ENCODE results near the gene LRRC8D.

Gene LRRC8D

DNA sequence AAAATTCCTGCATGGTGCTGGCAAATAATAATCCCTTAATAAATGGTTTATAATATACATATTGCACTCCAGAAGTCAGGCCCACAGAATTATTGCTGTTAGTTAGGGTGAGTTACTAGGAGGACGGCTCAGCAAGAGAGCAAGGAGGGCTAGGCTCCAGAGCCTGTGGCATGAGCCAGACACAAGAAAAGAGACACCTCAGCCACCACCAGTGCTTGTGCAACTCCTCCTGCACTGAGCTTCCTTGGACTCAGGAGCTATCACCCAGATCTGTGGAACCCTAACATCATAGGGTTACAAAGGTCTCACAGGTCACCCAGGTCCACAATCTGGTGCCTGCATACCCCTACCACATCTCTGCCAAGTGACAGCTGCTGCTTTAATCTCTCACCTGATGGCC lies 12.8 kb upstream of the LRRC8D start:
- DNase-seq: no peak

DNA sequence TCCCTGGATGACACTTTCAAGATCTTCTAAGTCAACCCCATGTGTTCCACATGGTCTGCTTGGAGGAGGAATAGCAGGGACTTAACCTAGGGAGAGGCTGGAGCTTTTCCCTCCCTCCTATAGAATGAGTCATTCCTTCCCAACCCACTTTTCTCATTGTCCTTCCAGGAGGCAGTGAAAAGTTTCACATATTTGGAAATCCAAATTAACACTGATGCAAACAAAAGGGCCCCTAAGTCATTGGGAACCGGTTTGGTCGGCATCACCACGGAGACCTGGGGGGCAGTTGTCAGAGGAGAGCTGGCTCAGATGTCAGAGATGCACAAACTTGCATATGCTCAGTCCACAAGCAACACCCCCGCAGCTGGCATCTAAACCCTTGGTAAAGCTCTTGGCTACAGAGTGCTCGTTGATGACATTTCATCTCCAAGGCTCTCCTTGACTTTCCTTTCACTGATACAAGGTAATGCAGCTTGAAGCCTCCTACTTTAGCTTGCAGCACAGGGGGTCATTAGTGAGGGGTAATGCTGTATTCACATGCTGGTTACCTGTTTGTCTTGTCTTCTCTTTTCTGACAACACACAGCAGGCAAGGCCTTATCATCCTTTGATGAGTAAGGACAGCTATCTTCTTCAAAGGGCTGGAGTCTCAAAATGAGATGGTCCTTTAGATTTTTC lies 12.3 kb upstream of the LRRC8D start:
- no peak for DNase-seq

DNA sequence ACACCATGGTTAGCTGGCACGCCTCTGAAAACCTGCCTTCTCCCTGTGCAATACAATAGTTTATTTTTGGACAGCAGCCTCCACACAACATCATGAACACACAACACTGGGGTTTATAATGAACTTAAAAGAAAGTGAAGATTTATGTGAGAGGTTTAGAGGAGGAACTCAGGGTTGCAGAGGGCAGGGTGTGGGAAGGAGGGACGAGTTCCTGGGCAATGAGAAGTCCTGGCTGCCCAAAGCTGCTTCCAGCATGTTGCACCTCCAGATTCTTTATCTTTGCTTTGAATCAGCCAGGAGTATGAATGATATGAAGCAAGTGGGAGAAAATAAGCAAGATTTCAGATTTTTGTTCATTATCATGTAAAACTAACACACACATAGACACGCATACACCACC lies 11.3 kb upstream of the LRRC8D start:
- DNase-seq: no peak

DNA sequence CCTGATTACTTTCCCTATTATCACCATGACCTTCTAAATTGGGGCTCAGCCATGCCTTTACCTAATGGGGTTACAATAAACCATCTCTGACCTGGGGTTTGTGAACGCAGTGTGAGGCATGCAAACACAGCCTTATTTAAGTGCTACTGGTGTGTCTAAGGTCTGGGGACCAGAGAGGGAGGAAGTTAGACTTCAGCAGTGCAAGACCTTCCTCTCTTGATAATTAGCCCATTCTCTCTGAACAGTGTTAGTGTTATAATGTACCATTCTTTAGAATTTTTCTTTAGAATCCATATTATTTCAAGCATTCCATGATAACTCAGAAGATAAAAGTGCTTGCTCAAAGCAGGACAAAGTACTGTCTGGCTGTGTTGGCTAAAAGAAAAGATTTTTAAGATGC lies 10.5 kb upstream of the LRRC8D start:
- DNase-seq: no peak

DNA sequence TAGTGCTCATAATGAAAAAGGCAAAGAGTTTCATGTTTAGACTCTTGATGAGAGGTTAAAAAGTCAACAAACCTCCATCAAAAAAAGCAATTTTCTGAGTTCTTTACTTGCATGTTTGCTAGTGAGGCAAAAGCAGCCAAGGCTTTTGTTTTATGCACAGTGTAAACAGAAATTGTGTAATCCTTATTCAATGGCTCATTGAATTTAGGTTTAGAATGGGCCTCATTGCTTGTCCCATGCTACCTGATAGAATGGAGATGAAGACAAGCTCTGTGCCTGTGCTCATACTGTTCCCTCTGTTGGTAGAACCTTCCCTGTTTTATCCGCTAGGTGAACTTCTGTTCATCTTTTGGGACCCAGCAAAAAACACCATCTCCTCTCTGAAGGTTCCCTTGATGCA lies 10.0 kb upstream of the LRRC8D start:
- DNase-seq: no peak

DNA sequence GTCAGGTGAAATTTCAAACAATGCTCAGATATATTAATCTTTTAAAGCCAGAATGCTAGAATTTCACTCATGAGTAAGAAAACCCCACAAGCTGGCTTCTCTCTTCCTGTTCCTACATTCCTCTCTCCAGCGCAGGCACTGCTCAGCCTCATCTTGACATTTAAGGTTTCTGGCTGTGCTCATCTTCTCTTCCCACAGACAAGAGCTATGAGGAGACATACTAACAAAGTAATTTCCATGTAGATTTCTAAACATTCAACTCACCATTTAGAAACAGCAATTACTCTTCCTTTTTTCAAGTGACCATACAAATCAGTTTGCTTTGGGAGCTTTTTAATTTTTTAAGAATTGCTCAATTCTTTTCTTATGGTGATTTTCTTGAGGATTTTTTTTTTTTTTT lies 7.8 kb upstream of the LRRC8D start:
- DNase-seq: no peak

DNA sequence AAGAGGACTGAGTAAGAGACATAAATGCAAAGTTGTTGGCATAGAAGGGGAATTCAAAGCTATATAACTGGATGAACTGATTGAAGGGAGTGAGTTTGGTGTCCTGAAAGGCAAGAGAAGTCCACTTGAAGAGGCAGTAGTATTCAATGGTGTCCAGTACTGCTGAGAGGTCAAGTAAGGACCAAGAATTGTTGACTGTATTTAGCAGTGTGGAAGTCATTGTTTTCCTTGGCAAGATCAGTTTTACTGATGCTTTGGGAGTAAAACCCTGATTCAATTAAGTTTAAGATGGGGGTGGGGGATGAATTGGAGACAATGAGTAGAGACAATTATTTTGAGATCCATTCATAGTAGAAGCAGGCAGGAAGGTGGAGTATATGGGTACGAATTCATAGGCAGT lies 5.8 kb upstream of the LRRC8D start:
- no peak for DNase-seq

DNA sequence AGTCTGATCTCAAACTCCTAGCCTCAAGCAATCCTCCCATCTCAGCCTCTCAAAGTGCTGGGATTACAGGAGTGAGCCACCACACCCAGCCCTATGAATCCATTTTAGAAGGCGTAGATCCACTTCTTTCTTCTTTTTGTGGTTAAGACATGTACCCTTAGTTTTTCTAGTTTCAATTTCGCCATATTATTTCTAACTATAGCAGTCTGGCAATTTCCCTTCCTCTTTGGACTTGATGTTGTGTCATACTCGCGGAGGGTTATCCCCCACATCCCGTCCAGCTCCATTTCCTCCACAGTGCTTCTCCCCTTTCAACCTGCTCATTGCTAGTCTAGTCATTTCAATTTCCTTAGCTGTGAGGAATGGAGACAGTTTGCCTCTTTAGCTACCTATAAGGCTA lies 5.2 kb upstream of the LRRC8D start:
- DNase-seq: no peak

DNA sequence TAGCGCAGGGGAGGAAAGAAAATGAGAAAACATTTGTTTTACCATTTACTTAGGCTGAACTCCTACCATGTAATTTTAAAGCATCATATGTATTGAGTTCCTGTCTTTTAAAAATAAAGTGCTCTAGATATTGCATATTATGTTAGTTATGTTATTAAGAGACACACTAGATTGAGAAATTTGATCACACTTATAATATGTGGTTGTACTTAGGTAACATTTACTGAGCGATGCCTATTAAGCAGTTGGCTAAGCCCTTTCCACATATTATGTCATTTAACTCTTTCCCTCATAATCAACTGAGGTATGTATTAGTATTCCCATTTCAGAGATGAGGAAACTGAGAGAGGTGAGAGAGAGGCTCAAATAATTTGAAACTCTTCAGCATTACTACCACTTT lies 4.5 kb upstream of the LRRC8D start:
- DNase-seq: no peak

DNA sequence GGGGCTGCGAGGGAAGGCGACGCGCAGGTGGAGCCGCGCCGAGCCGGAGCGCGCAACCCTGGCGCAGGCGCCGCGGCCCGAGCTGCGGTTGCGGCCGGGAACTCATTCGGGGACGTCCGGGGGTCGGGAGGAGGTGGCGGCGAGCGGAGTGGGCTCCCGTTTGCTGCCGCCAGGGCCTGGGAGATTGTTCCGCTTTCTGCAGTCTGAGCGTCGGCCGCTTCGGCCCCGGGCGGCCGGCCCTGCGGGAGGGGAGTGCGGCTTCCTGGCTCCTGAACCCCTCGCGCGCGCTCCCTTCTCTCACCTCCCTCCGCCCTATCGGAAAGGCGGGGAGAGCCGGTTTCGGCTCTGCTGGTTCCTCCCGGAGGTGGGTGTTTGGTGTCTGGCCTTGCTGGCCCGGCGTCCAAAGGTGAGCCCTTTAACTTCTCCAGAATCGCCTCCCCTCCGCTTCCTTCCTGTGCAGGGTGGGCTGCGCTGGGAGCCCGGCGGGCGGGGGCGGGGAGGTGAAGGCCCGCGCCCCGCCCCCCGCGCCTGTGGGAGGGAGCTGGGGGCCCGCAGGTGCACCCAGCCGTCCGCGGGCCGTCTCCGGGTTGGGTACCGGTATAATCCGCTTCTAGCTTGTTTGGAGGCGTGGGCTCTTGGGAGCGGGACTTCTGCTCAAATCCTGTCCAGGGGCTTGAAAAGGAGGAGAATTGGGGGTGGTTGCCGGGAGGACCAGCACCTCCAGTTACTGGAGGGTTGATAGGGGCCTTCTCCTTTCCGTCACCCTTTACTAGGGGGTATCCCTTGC lies 683 bp downstream of the LRRC8D start:
- peak; percentile 77 for DNase-seq

DNA sequence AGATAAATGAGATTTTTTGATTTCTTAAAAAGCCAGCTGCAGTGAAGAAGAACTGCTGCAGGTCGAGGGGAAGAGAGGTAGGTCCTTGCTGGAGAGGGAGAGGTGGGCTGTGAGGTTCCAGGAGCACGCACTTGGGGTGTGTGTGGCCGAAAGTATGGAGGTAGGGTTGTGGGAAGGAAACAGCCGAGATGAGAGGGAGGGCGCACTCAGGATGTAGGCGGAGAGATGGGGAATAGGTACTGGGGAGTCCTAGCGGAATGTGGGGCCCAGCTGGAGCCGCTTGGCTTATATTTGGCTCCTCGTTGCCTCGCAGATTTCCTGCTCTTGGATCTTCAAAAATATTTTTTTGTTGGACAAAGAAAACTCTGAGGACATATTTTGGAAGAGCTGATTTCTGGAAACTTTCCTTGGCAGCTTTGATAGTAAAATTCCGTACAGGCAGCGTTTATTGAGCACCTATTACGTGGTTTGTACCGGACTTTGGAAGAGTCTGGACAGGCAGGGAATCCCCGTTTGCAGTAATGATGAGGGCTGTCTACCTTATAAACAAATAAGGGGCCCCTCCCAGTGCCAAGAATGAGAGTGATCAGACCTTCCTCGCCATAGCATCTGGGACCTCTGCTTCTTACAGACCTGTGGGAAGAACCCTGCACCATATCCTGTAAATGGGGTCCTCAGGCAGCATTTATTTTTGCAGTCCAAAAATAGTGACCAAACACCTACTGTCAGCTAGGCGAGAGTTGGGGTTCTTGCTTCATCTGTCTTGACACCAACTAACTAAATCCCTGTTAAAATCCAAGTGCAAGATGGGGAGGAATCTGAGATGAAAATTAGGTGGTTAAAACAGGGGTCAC lies 1.5 kb downstream of the LRRC8D start:
- no peak for DNase-seq

DNA sequence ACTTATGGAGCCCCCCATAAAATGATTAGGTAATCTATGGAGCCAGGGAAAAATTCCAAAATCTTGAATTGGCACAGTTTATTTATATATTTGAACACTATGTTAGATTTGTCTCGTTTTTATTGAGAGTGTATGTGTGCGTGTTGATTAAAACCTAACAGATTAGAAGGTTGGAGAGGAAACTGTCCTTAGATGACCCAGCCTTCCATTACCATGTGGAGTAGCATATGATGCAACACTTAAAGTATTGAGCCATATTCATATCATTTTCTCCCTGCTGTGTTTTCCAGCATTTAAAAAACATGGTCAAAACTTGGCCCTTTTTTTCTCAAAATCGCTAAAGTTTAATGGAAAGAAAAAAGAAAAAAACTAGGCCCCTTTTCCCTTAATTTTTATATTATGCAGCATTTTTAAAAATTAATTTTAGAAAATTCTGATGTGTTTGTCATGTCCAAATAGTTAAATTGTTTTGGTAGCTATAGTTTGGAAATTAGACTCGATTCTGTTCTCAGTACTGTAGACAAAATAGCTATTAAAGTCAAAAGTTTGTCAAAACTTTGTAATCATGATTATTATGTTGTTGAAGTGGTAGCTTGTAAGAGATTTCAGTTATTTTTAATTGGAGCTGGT lies 2.3 kb downstream of the LRRC8D start:
- DNase-seq: no peak

DNA sequence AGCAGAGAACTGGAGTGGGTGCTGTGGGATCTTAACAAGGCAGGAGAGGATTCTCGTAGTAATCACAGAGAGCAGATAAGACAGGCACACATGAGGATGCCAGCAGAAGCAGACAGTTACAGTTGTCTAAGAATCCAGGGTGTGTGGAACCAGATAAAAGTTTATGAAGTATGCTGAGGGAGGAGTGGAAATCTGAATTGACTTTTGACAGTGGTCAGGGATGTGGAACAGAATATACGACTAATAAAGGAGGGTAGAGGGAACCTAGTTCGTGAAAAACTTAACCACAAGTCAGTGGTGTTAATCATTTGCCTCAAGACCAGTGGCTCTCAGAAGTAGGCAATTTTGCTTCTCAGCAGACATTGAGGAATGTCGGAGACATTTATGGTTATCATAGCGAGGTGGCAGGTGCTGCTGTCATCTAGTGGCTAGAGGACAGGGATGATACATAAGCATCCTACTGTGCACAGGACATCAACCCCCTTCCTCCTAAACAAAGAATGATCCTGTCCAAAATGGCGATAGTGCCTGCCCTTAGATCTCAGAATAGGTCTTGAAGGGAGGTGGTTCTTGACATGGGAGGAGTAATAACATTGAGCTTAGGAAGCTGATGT lies 3.0 kb downstream of the LRRC8D start:
- DNase-seq: no peak

DNA sequence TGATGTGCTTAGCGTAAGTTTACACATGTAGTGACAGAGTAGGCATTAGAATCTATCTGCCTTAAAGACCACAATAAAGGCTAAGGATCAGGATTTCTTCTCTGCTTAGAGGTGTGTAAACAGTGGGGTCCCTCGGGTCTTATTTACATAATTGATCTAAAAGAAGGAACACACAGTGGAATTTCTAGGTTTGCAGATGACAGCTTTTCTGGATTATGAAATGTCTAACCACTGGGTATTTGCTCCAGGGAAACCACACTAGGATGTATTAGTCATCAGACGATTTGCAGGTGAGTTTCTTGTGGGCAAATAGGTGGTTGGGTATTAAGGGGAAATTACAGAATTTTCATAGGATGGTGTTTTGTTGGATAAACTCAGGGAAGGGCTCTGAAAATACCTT lies 5.8 kb downstream of the LRRC8D start:
- no peak for DNase-seq

DNA sequence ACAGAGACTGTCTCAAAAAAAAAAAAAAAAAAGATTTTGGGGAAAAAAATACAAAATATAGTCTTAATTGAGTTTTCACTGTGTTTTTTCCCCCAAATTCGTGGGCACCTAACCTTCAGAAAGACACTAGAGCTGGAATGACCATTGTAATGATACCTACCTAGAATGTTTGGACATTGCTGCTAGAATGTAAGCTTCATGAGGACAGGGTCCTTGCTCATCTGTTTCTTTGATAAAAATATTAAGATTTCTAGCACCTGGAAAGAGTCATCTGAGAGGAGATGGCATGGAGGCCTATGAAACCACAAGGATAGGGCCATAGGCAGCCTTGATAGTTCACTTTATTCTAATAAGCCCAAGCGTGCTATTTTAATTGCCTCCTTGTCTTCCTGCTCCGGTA lies 6.5 kb downstream of the LRRC8D start:
- no peak for DNase-seq

DNA sequence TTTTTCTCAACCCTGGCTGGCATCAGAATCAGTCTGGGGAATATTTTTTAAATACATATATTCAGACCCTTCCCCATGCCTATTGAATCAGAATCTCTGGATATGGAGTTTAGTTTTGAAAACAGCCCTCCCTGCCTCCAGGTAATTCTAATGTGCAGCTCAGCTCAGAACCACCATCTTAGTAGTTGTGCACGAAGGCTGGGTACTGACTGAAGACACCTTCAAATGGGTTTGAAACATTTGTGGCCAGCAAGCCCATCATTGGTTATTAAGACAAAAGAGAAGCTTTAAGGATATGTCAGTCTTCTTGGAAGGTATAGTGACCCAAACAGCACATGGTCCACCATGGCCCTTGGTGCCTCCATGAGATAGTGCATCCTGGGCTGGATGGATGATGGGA lies 7.1 kb downstream of the LRRC8D start:
- no peak for DNase-seq

DNA sequence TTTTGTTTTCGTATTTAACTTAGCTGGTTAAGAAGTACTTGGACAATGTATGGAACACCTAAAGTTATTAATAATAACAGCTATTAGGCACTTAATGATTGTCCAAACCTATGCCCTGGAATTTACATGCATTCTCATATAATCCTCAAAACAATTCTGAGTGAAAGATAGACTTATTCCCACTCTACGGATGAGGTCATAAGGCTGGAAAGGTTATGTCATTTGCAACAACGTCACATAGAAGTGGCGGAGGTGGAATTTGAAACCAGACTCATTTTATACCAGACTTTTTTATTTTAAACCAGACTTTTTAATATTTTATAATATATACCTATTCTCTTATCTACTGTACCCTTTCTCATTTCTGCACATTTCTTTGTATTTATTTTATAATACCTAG lies 8.4 kb downstream of the LRRC8D start:
- DNase-seq: no peak

DNA sequence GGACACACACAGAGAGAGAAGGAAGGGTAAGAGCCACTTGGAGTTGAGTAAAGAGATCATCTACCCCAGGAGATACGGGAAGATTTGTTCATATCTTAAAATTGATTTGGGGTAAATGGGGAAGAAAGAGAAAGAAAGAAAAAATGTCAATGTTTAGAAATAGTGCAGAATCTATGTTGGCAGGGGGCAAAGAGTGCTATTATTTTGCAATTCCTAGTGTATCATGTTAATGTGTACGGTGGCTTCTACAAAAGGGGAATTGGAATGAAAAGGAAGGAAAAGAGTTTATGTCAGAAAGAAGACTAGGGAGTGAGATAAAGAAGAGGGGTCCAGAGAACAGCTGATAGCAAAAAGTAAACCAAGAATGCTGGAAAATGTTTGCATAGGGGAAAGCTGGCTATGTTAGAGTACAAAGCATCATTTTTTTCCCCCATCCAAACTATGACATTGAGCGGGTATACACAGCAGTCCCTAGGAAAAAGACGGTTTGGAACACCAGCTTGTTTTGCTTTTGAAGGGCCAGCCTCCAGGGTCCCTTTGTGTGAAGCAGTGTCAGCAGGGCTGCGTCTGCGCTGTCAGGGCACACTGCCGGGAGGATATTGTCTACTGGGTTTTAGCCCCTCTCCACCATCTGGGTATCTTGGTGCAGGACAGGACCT lies 10.8 kb downstream of the LRRC8D start:
- DNase-seq: no peak

DNA sequence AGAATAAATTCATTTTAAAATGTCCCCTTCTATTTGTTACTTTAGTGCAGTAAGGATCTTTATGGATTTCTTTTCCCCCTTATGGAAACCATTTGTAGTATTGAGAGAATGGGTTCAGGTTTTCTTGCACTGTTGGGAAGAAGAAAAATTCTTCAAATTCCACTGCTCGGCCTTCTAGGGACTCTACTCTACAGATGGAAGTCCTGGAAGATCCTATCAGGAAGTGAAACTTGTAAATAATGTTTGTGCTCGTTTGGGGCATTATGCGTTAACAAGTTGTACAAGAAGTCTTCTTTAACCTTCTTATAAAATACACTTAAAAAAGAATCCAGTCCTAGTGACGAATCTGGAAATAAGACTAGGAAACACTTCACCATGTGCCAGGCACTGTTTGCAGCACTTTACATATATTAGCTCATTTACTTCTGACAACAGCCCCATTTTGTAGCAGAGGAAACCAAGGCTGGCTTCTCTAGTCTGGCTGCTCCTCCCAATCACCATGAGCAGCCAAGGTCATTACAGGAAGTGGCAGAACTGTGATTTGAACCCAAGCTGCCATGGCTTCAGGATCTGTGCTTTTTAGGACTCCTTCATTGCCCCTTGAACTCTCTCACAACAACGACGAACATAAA lies 11.8 kb downstream of the LRRC8D start:
- no peak for DNase-seq

DNA sequence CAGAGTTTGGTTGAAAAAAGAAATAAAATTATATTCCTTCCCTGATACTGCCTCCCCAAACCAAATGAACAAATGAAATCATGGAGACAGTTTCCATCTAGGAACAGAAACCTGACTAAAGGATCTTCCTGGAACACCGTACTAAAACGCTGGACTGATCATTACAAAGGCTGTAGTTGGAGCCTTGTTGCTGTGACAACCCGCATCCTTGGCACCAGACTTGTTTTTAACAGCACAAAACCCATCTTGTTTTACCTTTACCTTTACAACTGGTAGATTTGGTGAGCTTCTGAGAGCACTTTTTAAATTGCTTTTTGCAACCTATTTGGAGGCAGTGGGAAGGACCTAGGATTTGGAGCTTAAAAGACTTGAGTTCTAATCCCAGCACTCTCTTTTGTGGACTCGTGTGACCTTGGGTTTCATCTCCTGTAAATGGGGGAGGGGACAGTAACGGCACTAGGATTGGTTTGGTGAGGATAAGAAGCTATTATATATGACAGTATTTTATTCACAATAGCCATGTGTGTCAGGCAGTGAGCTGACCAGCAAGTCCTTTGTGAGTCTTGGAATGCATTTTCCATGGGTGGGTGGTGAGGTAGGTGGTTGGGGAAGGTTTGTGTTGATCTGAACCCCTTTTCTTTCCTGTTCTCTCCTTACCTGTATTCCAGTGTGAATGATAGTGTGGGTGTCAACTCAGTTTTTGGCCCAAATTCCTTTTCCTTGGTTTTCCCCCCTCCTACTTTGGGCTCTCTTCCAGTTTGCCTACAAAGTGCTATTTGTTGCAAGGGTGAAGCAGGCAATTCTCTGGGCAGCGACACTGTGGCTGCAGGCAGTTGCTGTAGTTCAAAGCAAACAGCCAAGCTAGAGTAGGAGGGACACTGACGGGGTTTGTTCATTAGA lies 12.6 kb downstream of the LRRC8D start:
- no peak for DNase-seq
